ENCODE results near the gene RASGRF1. TPM values are rescaled to one million over a fixed set of nuclear protein-coding genes. Genes with fewer than 3 reads are reported as not detected.

The RASGRF1 gene
- total RNA-seq, 1 experiment from 2014 or later: not detected

GRCh38 chr15:78992416-78993256, 97.9 kb downstream of the RASGRF1 start:
- ATAC-seq: no peak
- H3K4me3 ChIP-seq (ENCODE audit: low read length): no peak overlapping the region
- no peaks in the 10 kb centered on the region for H3K9me3 ChIP-seq (ENCODE audit: low read length)
- no peak overlapping the region for H3K4me2 ChIP-seq (ENCODE audit: low read length)
- H2AFZ ChIP-seq (ENCODE audit: low read length): no peak overlapping the region
- DNase-seq: no peak
- peaks cover 15% of the 10 kb centered on the region for H3K4me1 ChIP-seq (ENCODE audit: insufficient read depth, low read length)
- intact Hi-C loops (cut with micrococcal nuclease): no loop called here
- BruUV-seq (replicated peaks): no TSS peak
- no peaks in the 10 kb centered on the region for H3K27me3 ChIP-seq (ENCODE audit: low read length)
- no peaks in the 10 kb centered on the region for H3F3A ChIP-seq (ENCODE audit: low read length, unreplicated experiment)
- no peaks in the 10 kb centered on the region for H3K9me2 ChIP-seq (replicated peaks; ENCODE audit: low read length)
- TF ChIP-seq, protein P1, sequence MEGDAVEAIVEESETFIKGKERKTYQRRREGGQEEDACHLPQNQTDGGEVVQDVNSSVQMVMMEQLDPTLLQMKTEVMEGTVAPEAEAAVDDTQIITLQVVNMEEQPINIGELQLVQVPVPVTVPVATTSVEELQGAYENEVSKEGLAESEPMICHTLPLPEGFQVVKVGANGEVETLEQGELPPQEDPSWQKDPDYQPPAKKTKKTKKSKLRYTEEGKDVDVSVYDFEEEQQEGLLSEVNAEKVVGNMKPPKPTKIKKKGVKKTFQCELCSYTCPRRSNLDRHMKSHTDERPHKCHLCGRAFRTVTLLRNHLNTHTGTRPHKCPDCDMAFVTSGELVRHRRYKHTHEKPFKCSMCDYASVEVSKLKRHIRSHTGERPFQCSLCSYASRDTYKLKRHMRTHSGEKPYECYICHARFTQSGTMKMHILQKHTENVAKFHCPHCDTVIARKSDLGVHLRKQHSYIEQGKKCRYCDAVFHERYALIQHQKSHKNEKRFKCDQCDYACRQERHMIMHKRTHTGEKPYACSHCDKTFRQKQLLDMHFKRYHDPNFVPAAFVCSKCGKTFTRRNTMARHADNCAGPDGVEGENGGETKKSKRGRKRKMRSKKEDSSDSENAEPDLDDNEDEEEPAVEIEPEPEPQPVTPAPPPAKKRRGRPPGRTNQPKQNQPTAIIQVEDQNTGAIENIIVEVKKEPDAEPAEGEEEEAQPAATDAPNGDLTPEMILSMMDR (conservative IDR thresholded peaks at IDR 0.05; ENCODE audit: low read depth, low read length): no peak
- TF ChIP-seq EZH2 (IDR thresholded peaks at IDR 0.05; ENCODE audit: low read length, unreplicated experiment): no peak
- TF ChIP-seq EZH2phosphoT487 (IDR thresholded peaks at IDR 0.05; ENCODE audit: borderline replicate concordance, low read length): no peak
- H4K20me1 ChIP-seq (ENCODE audit: low read length): no peaks in the 10 kb centered on the region
- ChIA-PET CTCF (no interaction called here), POLR2A (ENCODE audit: unreplicated experiment) (no interaction called here)
- no peaks in the 10 kb centered on the region for H3K36me3 ChIP-seq (ENCODE audit: low read depth, low read length)
- no peak overlapping the region for H3K27ac ChIP-seq (ENCODE audit: low read length)
- no peaks in the 10 kb centered on the region for H3K79me2 ChIP-seq (ENCODE audit: low read length)
- H3K9ac ChIP-seq (ENCODE audit: low read length): no peak overlapping the region

DNA sequence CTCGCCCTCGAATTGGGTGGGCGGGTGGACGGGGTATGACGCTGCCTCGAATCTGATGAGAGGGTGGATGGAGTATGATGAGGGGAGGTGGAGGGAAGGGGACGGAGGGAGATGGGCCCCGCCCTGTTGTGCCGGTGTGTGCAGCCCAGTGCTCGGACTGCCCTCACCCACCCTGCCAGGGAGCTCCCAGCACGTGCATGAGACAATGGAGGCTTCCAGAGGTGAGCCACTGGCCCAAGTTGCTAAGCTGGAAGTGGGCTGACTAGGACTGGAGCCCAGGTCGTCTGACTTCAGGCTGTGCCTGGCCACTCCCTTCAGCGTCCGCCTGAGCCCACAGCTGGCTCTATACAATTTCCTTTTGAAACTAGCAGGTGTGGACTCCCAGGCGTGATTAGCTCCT, 98.7 kb downstream of the RASGRF1 start:
- Histone ChIP-seq H3K4me1 (ENCODE audit: insufficient read depth, low read length) (peaks cover 15% of the 10 kb centered on the region), H3F3A (ENCODE audit: low read length, unreplicated experiment) (no peaks in the 10 kb centered on the region), H3K9ac (ENCODE audit: low read length) (no peak overlapping the region), H3K4me2 (ENCODE audit: low read length) (no peak overlapping the region), H2AFZ (ENCODE audit: low read length) (no peak overlapping the region), H3K27ac (ENCODE audit: low read length) (no peak overlapping the region), H3K9me3 (ENCODE audit: low read length) (no peaks in the 10 kb centered on the region), H4K20me1 (ENCODE audit: low read length) (no peaks in the 10 kb centered on the region), H3K27me3 (ENCODE audit: low read length) (no peaks in the 10 kb centered on the region), H3K4me3 (ENCODE audit: low read length) (no peak overlapping the region), H3K36me3 (ENCODE audit: low read depth, low read length) (no peaks in the 10 kb centered on the region), H3K9me2 (replicated peaks; ENCODE audit: low read length) (no peaks in the 10 kb centered on the region), H3K79me2 (ENCODE audit: low read length) (no peaks in the 10 kb centered on the region)
- TF ChIP-seq, protein P1 (conservative IDR thresholded peaks at IDR 0.05; ENCODE audit: low read depth, low read length): no peak
- TF ChIP-seq EZH2phosphoT487 (IDR thresholded peaks at IDR 0.05; ENCODE audit: borderline replicate concordance, low read length) (no peak), EZH2 (IDR thresholded peaks at IDR 0.05; ENCODE audit: low read length, unreplicated experiment) (no peak)
- intact Hi-C loops (cut with micrococcal nuclease): no loop called here
- POLR2A ChIA-PET (ENCODE audit: unreplicated experiment): no interaction called here
- no peak for ATAC-seq
- BruUV-seq (replicated peaks): no TSS peak
- no peak for DNase-seq
- CTCF ChIA-PET: no interaction called here

- Histone ChIP-seq H3K4me2 (ENCODE audit: low read length) (no peak overlapping the region), H3K27ac (ENCODE audit: low read length) (no peak overlapping the region), H3F3A (ENCODE audit: low read length, unreplicated experiment) (no peaks in the 10 kb centered on the region), H3K4me3 (ENCODE audit: low read length) (no peak overlapping the region), H2AFZ (ENCODE audit: low read length) (no peak overlapping the region), H3K79me2 (ENCODE audit: low read length) (no peaks in the 10 kb centered on the region), H3K9me2 (replicated peaks; ENCODE audit: low read length) (no peaks in the 10 kb centered on the region), H3K4me1 (ENCODE audit: insufficient read depth, low read length) (peaks cover 12% of the 10 kb centered on the region), H3K9me3 (ENCODE audit: low read length) (no peaks in the 10 kb centered on the region), H3K9ac (ENCODE audit: low read length) (no peak overlapping the region), H3K36me3 (ENCODE audit: low read depth, low read length) (no peaks in the 10 kb centered on the region), H3K27me3 (ENCODE audit: low read length) (no peaks in the 10 kb centered on the region), H4K20me1 (ENCODE audit: low read length) (no peaks in the 10 kb centered on the region)
- no peak for DNase-seq
- ChIA-PET CTCF (no interaction called here), POLR2A (ENCODE audit: unreplicated experiment) (no interaction called here)
- BruUV-seq (replicated peaks): no TSS peak
- no peak for ATAC-seq
- no peak for TF ChIP-seq EZH2 (IDR thresholded peaks at IDR 0.05; ENCODE audit: low read length, unreplicated experiment)
- TF ChIP-seq EZH2phosphoT487 (IDR thresholded peaks at IDR 0.05; ENCODE audit: borderline replicate concordance, low read length): no peak
- TF ChIP-seq, protein P1 (conservative IDR thresholded peaks at IDR 0.05; ENCODE audit: low read depth, low read length): no peak
- intact Hi-C loops (cut with micrococcal nuclease): no loop called here
Measured at GRCh38 chr15:78991476-78991875, 99.1 kb downstream of the RASGRF1 start.
